Body of pancreas (tissue), 4 donors: ENCODE data around the gene CEP44. TPM values are rescaled to one million over a fixed set of nuclear protein-coding genes. Genes with fewer than 3 reads are reported as not detected.
"Not testable (repeated sequence)": the region's sequence is repeated elsewhere in the genome, so short reads cannot be mapped to it uniquely, and the experiment has no call there.

Experiments
- ATAC-seq: fragments of 150-250 bp; one replicate; pipeline ENCODE4 v1.9.1; 2016
- DNase-seq, 4 donors: peaks; one replicate each; pipeline ENCODE4 v3.0.0-alpha.2; 2019
- H3K27ac ChIP-seq, 4 donors: fragments of 200-600 bp; sonication (generic); 1 replicate in 3 of 4; 2 replicates in 1 of 4; pipeline versions ENCODE4 v1.5.1 to v1.6.1; 2016 to 2019; ENCODE audit warnings: mild to moderate bottlenecking in 1 of 4, mixed read lengths in 1 of 4, moderate library complexity in 1 of 4
- H3K27me3 ChIP-seq, 2 donors: fragments of 200-600 bp; sonication (generic); one replicate each; pipeline ENCODE4 v1.6.0; 2016; ENCODE audit warnings: mild to moderate bottlenecking in 1 of 2
- H3K36me3 ChIP-seq, 2 donors: fragments of 200-600 bp; sonication (generic); replicated peaks in 1 of 2; 2 replicates each; pipeline ENCODE4 v1.5.1; 2016; ENCODE audit warnings: low read depth in 2 of 2; ENCODE audit not compliant: insufficient read depth in 1 of 2
- H3K4me1 ChIP-seq: fragments of 200-600 bp; sonication (generic); one replicate; pipeline ENCODE4 v1.6.0; 2016
- H3K4me3 ChIP-seq, 2 donors: fragments of 200-600 bp; sonication (generic); 1 replicate in 1 of 2; 2 replicates in 1 of 2; pipeline ENCODE4 v1.5.1; 2016 to 2019
- H3K9me3 ChIP-seq, 3 donors: fragments of 200-600 bp; sonication (generic); 1 replicate in 2 of 3; 2 replicates in 1 of 3; pipeline ENCODE4 v1.5.1; 2016
- POLR2A ChIP-seq, 3 donors: fragments of 450-650 bp; IDR thresholded peaks; one replicate each; pipeline ENCODE4 v1.6.1; 2016; ENCODE audit warnings: antibody characterized with exemption in 3 of 3, mild to moderate bottlenecking in 2 of 3
- WGBS, 2 donors: methylation state at CpG; one replicate each; pipeline ENCODE4 v1.1.5; 2017; 5-methylcytosine and 5-hydroxymethylcytosine counted together
- intact Hi-C: fragments of 100-400 bp; cut with DNase I; formaldehyde crosslinking; loops from one replicate; pipeline ENCODE4 v1.15.1; 2023
- total RNA-seq, 2 donors: library from RNA; depleted of rRNA; stranded (reverse); fragments of >200 nt; gene quantifications; one replicate each; pipeline ENCODE4 v1.1.0, GENCODE V29; 2016
- TF ChIP-seq, protein P1 (sequence below), 7 experiments: fragments of 450-650 bp in 4 of 7; fragments of 200-600 bp in 3 of 7; sonication (generic) in 3 of 7; IDR thresholded peaks; one replicate each; pipeline ENCODE4 v1.5.1; 2016 to 2019; ENCODE audit warnings: antibody characterized with exemption in 7 of 7

CEP44 gene
- total RNA-seq, 2 donors from 2014 or later = 13.2 to 27.5 TPM

DNA sequence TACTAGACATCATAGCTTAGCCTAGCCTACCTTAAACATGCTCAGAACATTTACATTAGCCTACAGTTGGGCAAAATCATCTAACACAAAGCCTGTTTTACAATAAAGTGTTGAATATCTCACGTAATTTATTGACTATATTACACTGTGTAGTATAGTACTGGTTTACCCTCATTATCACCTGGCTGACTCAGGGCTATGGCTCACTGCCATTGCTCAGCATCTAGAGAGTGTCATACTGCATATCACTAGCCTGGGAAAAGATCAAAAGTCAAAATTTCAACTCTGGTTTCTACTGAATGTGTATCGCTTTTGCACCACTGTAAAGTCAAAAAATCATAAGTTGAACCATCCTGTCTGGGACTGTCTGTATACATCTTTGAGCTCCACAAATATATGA is 78.6 kb downstream of the CEP44 start:
- Histone ChIP-seq H3K36me3 (no peaks in the 10 kb centered on the region), H3K27ac (no peak overlapping the region), H3K9me3 (no peaks in the 10 kb centered on the region), H3K27me3 (peaks cover 0 to 3% of the 10 kb centered on the region in 2 donors), H3K4me3 (no peak overlapping the region), H3K4me1 (no peaks in the 10 kb centered on the region)
- no peak for DNase-seq
- TF ChIP-seq, protein P1, sequence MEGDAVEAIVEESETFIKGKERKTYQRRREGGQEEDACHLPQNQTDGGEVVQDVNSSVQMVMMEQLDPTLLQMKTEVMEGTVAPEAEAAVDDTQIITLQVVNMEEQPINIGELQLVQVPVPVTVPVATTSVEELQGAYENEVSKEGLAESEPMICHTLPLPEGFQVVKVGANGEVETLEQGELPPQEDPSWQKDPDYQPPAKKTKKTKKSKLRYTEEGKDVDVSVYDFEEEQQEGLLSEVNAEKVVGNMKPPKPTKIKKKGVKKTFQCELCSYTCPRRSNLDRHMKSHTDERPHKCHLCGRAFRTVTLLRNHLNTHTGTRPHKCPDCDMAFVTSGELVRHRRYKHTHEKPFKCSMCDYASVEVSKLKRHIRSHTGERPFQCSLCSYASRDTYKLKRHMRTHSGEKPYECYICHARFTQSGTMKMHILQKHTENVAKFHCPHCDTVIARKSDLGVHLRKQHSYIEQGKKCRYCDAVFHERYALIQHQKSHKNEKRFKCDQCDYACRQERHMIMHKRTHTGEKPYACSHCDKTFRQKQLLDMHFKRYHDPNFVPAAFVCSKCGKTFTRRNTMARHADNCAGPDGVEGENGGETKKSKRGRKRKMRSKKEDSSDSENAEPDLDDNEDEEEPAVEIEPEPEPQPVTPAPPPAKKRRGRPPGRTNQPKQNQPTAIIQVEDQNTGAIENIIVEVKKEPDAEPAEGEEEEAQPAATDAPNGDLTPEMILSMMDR (IDR thresholded peaks at IDR 0.05) = no peak
- TF ChIP-seq POLR2A (IDR thresholded peaks at IDR 0.05) = no peak
- ATAC-seq = no peak
- 51 to 55% methylated on average over 2 of the region's 2 CpGs for WGBS, 2 donors
- intact Hi-C loops = loop anchor here (5.0 kb wide), 1 partner anchor 350 kb away; no protein-coding TSS in a partner anchor

DNA sequence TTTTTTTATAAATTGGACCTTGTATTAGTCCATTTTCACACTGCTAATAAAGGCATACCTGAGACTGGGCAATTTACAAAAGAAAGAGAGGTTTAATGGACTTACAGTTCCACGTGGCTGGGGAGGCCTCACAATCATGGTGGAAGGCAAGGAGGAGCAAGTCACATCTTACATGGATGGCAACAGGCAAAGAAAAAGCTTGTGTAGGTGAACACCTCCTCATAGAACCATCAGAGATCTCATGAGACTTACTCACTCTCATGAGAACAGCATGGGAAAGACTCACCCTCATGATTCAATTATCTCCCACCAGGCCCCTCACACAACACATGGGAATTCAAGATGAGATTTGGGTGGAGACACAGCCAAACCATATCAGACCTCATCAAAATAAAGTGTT is 80.1 kb downstream of the CEP44 start:
- not testable (repeated sequence) for H3K4me3 ChIP-seq, ATAC-seq, H3K36me3 ChIP-seq, H3K27me3 ChIP-seq, DNase-seq, H3K27ac ChIP-seq, H3K4me1 ChIP-seq, H3K9me3 ChIP-seq
- intact Hi-C loops = loop anchor here (5.0 kb wide), 1 partner anchor 349 kb away; no protein-coding TSS in a partner anchor
- 43 to 68% methylated on average over 1 of the region's 1 CpG for WGBS, 2 donors

GRCh38 chr4:174365018-174365587 is 81.4 kb downstream of the CEP44 start:
- Histone ChIP-seq H3K27ac (no peak overlapping the region), H3K9me3 (no peaks in the 10 kb centered on the region), H3K36me3 (no peaks in the 10 kb centered on the region), H3K4me3 (no peak overlapping the region), H3K27me3 (no peaks in the 10 kb centered on the region), H3K4me1 (no peaks in the 10 kb centered on the region)
- ATAC-seq (no peak), DNase-seq (peak in 1 of 4 donors; percentile 14)
- 14 to 20% methylated on average over 2 of the region's 2 CpGs for WGBS, 2 donors
- TF ChIP-seq, protein P1 (IDR thresholded peaks at IDR 0.05) = peak in 6 of 7 experiments; percentile 34 to 69 (median 57)
- TF ChIP-seq POLR2A (IDR thresholded peaks at IDR 0.05) = no peak
- intact Hi-C loops = no loop called here

- Histone ChIP-seq H3K9me3 (no peaks in the 10 kb centered on the region), H3K4me1 (no peaks in the 10 kb centered on the region), H3K27ac (no peak overlapping the region), H3K27me3 (no peaks in the 10 kb centered on the region), H3K4me3 (no peak overlapping the region), H3K36me3 (no peaks in the 10 kb centered on the region)
- ATAC-seq (no peak), DNase-seq (no peak)
- intact Hi-C loops = no loop called here
- no peak for TF ChIP-seq POLR2A (IDR thresholded peaks at IDR 0.05)
- TF ChIP-seq, protein P1 (IDR thresholded peaks at IDR 0.05) = no peak
- WGBS, 2 donors = 57 to 73% methylated on average over 2 of the region's 2 CpGs
Measured at GRCh38 chr4:174369985-174370384, 86.3 kb downstream of the CEP44 start.

- no peak for TF ChIP-seq POLR2A (IDR thresholded peaks at IDR 0.05)
- TF ChIP-seq, protein P1 (IDR thresholded peaks at IDR 0.05) = no peak
- ATAC-seq = no peak
- WGBS, 2 donors = 45 to 65% methylated on average over 1 of the region's 1 CpG
Measured at GRCh38 chr4:174373821-174374220, 90.1 kb downstream of the CEP44 start.

More at GRCh38 chr4:174373821-174374220, 90.1 kb downstream of the CEP44 start:
- Histone ChIP-seq H3K4me3 (no peak overlapping the region), H3K4me1 (no peaks in the 10 kb centered on the region), H3K27me3 (no peaks in the 10 kb centered on the region), H3K27ac (no peak overlapping the region), H3K36me3 (no peaks in the 10 kb centered on the region), H3K9me3 (no peaks in the 10 kb centered on the region)
- intact Hi-C loops = no loop called here
- DNase-seq = no peak
